ENCODE data around the gene RND2. TPM values are rescaled to one million over a fixed set of nuclear protein-coding genes. Genes with fewer than 3 reads are reported as not detected.

RND2 gene
- total and polyA plus RNA-seq, 9 of the 15 experiments (the other 6 are each of a cell fraction or from before 2014, with no cell fraction given): 0.15 to 1.9 (median 0.98) TPM

- TF ChIP-seq NUFIP1 (IDR thresholded peaks at IDR 0.05; ENCODE audit: partially characterized antibody) (no peak), SMARCA5 (IDR thresholded peaks at IDR 0.05) (no peak), CBX5 (IDR thresholded peaks at IDR 0.05; ENCODE audit: borderline replicate concordance, low read depth) (no peak), HEY1 (CRISPR knock-in tag; IDR thresholded peaks at IDR 0.05; ENCODE audit: borderline replicate concordance) (no peak), CSDE1 (IDR thresholded peaks at IDR 0.05) (no peak), CXXC5 (CRISPR knock-in tag; IDR thresholded peaks at IDR 0.05) (peak; percentile 98), ETS2 (tag; IDR thresholded peaks at IDR 0.05; ENCODE audit: borderline replicate concordance, poor library complexity, severe bottlenecking) (no peak), HNRNPH1 (optimal IDR thresholded peaks at IDR 0.05; ENCODE audit: low read depth, low read length) (no peak), FUS (optimal IDR thresholded peaks at IDR 0.05; ENCODE audit: low read depth, low read length) (no peak), HCFC1 (IDR thresholded peaks at IDR 0.05; ENCODE audit: low read depth, low read length) (peak; percentile 95), TSC22D4 (tag; IDR thresholded peaks at IDR 0.05) (no peak), ZSCAN32 (CRISPR knock-in tag; IDR thresholded peaks at IDR 0.05) (no peak), JUN (IDR thresholded peaks at IDR 0.05; ENCODE audit: borderline replicate concordance, low read depth, low read length) (peak; percentile 86), JUN (CRISPR knock-in tag; IDR thresholded peaks at IDR 0.05; ENCODE audit: borderline replicate concordance) (no peak), DMBX1 (CRISPR knock-in tag; IDR thresholded peaks at IDR 0.05; ENCODE audit: borderline replicate concordance) (no peak), BRF1 (IDR thresholded peaks at IDR 0.05; ENCODE audit: borderline replicate concordance, extremely low read depth, insufficient read length) (no peak), MLLT1 (IDR thresholded peaks at IDR 0.05) (peak; percentile 13 to 69; a peak in 3 of 4 replicates), SIX5 (IDR thresholded peaks at IDR 0.05; ENCODE audit: borderline replicate concordance in 1 of 2, insufficient read depth in 1 of 2, low read depth in 1 of 2, low read length in 2 of 2) (peak; percentile 64 to 69; a peak in 3 of 4 replicates), ATF1 (CRISPR knock-in tag; IDR thresholded peaks at IDR 0.05) (no peak), ATF1 (tag; IDR thresholded peaks at IDR 0.05) (peak; percentile 98), WHSC1 (IDR thresholded peaks at IDR 0.05; ENCODE audit: low read length) (no peak), RBFOX2 (IDR thresholded peaks at IDR 0.05; ENCODE audit: low read depth, low read length) (peak; percentile 98), ZNF133 (CRISPR knock-in tag; IDR thresholded peaks at IDR 0.05) (no peak), ZSCAN29 (IDR thresholded peaks at IDR 0.05) (no peak), CREB3 (tag; conservative IDR thresholded peaks at IDR 0.05; ENCODE audit: low read depth) (no peak), ZNF764 (CRISPR knock-in tag; IDR thresholded peaks at IDR 0.05; ENCODE audit: low read depth) (no peak), BRCA1 (IDR thresholded peaks at IDR 0.05) (no peak), BRCA1 (CRISPR knock-in tag; IDR thresholded peaks at IDR 0.05) (no peak), MCM2 (IDR thresholded peaks at IDR 0.05; ENCODE audit: low read depth) (no peak)
Observed at GRCh38 chr17:42997984-42998938, 26.8 kb upstream of the RND2 start, which contains the start of gene RPL27 (continued).

Data from K562 (cell line).